WTC11 (cell line): ENCODE measurements around the gene PLCG1.

Source experiments
- AFF4 ChIP-seq: sonication (generic); formaldehyde crosslinking; IDR thresholded peaks from 2 replicates; pipeline ENCODE4 v1.8.1; 2023; ENCODE audit warnings: mild to moderate bottlenecking, missing genetic modification reagents, borderline replicate concordance
- ATF1 ChIP-seq: sonication (generic); formaldehyde crosslinking; IDR thresholded peaks from 2 replicates; pipeline ENCODE4 v1.8.1; 2023; ENCODE audit warnings: mild to moderate bottlenecking, moderate library complexity, missing genetic modification reagents
- CREB1 ChIP-seq: sonication (generic); formaldehyde crosslinking; IDR thresholded peaks from 2 replicates; pipeline ENCODE4 v1.8.0; 2023; ENCODE audit warnings: mild to moderate bottlenecking, missing genetic modification reagents
- CREM ChIP-seq: sonication (generic); formaldehyde crosslinking; IDR thresholded peaks from 2 replicates; pipeline ENCODE4 v1.8.1; 2022; ENCODE audit warnings: mild to moderate bottlenecking, missing genetic modification reagents, moderate library complexity
- ESRRA ChIP-seq: sonication (generic); formaldehyde crosslinking; IDR thresholded peaks from 2 replicates; pipeline ENCODE4 v1.8.1; 2022; ENCODE audit warnings: mild to moderate bottlenecking, missing genetic modification reagents, borderline replicate concordance
- GTF2I ChIP-seq: fragments of 250-450 bp; sonication (Bioruptor Pico); conservative IDR thresholded peaks from 2 replicates; pipeline ENCODE4 v1.4.0; 2021; ENCODE audit warnings: mild to moderate bottlenecking
- ZNF219 ChIP-seq: sonication (generic); formaldehyde crosslinking; IDR thresholded peaks from 2 replicates; pipeline ENCODE4 v1.8.0; 2023; ENCODE audit warnings: missing genetic modification reagents, mild to moderate bottlenecking, borderline replicate concordance
- TF ChIP-seq, protein P1 (sequence below): fragments of 250-450 bp; sonication (Bioruptor Pico); IDR thresholded peaks from 2 replicates; pipeline ENCODE4 v2.1.2; 2022; ENCODE audit warnings: mild to moderate bottlenecking, moderate library complexity
- TF ChIP-seq, protein P2 (sequence below): fragments of 200-600 bp; IDR thresholded peaks from 2 replicates; pipeline ENCODE4 v1.8.0; 2022; ENCODE audit warnings: antibody characterized with exemption
- TF ChIP-seq, protein P3 (sequence below): sonication (generic); formaldehyde crosslinking; IDR thresholded peaks from 2 replicates; pipeline ENCODE4 v1.8.1; 2023; ENCODE audit warnings: mild to moderate bottlenecking, missing genetic modification reagents, moderate library complexity
- TF ChIP-seq, protein P4 (sequence below): sonication (generic); formaldehyde crosslinking; IDR thresholded peaks from 2 replicates; pipeline ENCODE4 v1.8.0; 2022; ENCODE audit warnings: mild to moderate bottlenecking, missing genetic modification reagents

DNA sequence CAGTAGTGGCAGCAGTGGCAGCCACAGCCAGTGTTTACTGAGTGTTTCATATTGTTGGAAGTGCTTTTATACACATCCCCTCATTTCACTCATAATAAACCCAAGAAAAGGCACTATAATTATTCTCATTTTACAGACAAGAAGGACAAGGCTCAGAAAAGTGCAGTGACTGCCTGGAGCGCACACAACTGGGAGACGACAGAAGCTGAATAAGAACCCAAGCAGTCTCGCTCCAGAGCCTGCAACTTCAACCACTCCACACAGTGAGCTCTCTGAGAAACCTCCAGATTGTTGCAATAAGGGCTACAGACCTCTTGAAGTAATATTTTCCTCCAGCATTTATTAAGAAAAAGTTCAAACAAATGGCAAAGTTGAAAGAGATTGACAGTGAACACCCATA is 76.9 kb downstream of the PLCG1 start:
- TF ChIP-seq, protein P1, sequence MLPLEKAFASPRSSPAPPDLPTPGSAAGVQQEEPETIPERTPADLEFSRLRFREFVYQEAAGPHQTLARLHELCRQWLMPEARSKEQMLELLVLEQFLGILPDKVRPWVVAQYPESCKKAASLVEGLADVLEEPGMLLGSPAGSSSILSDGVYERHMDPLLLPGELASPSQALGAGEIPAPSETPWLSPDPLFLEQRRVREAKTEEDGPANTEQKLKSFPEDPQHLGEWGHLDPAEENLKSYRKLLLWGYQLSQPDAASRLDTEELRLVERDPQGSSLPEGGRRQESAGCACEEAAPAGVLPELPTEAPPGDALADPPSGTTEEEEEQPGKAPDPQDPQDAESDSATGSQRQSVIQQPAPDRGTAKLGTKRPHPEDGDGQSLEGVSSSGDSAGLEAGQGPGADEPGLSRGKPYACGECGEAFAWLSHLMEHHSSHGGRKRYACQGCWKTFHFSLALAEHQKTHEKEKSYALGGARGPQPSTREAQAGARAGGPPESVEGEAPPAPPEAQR (CRISPR knock-in tag) = no peak
- TF ChIP-seq, protein P2, sequence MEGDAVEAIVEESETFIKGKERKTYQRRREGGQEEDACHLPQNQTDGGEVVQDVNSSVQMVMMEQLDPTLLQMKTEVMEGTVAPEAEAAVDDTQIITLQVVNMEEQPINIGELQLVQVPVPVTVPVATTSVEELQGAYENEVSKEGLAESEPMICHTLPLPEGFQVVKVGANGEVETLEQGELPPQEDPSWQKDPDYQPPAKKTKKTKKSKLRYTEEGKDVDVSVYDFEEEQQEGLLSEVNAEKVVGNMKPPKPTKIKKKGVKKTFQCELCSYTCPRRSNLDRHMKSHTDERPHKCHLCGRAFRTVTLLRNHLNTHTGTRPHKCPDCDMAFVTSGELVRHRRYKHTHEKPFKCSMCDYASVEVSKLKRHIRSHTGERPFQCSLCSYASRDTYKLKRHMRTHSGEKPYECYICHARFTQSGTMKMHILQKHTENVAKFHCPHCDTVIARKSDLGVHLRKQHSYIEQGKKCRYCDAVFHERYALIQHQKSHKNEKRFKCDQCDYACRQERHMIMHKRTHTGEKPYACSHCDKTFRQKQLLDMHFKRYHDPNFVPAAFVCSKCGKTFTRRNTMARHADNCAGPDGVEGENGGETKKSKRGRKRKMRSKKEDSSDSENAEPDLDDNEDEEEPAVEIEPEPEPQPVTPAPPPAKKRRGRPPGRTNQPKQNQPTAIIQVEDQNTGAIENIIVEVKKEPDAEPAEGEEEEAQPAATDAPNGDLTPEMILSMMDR = no peak
- TF ChIP-seq ZNF219 (CRISPR knock-in tag) (no peak), CREB1 (CRISPR knock-in tag) (no peak), CREM (CRISPR knock-in tag) (no peak), AFF4 (CRISPR knock-in tag) (no peak), ATF1 (no peak), GTF2I (CRISPR knock-in tag) (no peak), ESRRA (no peak)
- TF ChIP-seq, protein P3, sequence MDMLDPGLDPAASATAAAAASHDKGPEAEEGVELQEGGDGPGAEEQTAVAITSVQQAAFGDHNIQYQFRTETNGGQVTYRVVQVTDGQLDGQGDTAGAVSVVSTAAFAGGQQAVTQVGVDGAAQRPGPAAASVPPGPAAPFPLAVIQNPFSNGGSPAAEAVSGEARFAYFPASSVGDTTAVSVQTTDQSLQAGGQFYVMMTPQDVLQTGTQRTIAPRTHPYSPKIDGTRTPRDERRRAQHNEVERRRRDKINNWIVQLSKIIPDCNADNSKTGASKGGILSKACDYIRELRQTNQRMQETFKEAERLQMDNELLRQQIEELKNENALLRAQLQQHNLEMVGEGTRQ (CRISPR knock-in tag) = no peak
- TF ChIP-seq, protein P4, sequence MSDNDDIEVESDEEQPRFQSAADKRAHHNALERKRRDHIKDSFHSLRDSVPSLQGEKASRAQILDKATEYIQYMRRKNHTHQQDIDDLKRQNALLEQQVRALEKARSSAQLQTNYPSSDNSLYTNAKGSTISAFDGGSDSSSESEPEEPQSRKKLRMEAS (CRISPR knock-in tag) = no peak
